Smooth muscle cell (in vitro differentiated cells): ENCODE measurements around the gene LRIT1. TPM values are rescaled to one million over a fixed set of nuclear protein-coding genes. Genes with fewer than 3 reads are reported as not detected.

Experiments
- DNase-seq: peaks from one replicate; lab custom pipeline; 2025; ENCODE audit not compliant: unreplicated experiment; lab: John Stamatoyannopoulos, UW
- H2AFZ ChIP-seq: fragments of 200-600 bp; sonication (generic); 2 replicates; pipeline ENCODE4 v1.6.0; 2016; ENCODE audit warnings: antibody characterized with exemption, low read depth, mild to moderate bottlenecking
- H3F3A ChIP-seq: fragments of 200-600 bp; sonication (generic); 2 replicates; pipeline ENCODE4 v1.6.0; 2017; ENCODE audit warnings: antibody characterized with exemption, low read depth
- H3K27ac ChIP-seq: fragments of 200-600 bp; sonication (generic); 2 replicates; pipeline ENCODE4 v1.5.1; 2016; ENCODE audit warnings: low read depth, mild to moderate bottlenecking
- H3K27me3 ChIP-seq: fragments of 200-600 bp; sonication (generic); 2 replicates; pipeline ENCODE4 v1.6.1; 2016; ENCODE audit warnings: low read depth, mild to moderate bottlenecking
- H3K36me3 ChIP-seq: fragments of 200-600 bp; sonication (generic); 2 replicates; pipeline ENCODE4 v1.5.1; 2016; ENCODE audit warnings: low read depth
- H3K4me1 ChIP-seq: fragments of 200-600 bp; sonication (generic); 2 replicates; pipeline ENCODE4 v1.5.1; 2016; ENCODE audit warnings: low read depth
- H3K4me2 ChIP-seq: fragments of 200-600 bp; sonication (generic); 2 replicates; pipeline ENCODE4 v1.6.0; 2016; ENCODE audit warnings: mild to moderate bottlenecking
- H3K4me3 ChIP-seq: fragments of 200-600 bp; sonication (generic); 2 replicates; pipeline ENCODE4 v1.5.1; 2016; ENCODE audit warnings: mild to moderate bottlenecking
- H3K79me2 ChIP-seq: fragments of 200-600 bp; sonication (generic); 2 replicates; pipeline ENCODE4 v1.6.0; 2016; ENCODE audit warnings: low read depth, mild to moderate bottlenecking
- H3K9ac ChIP-seq: fragments of 200-600 bp; sonication (generic); 2 replicates; pipeline ENCODE4 v1.6.0; 2016; ENCODE audit warnings: low read depth
- H3K9me3 ChIP-seq: fragments of 200-600 bp; sonication (generic); replicated peaks from 2 replicates; pipeline ENCODE4 v1.5.1; 2016; ENCODE audit warnings: low read depth
- H4K20me1 ChIP-seq: fragments of 200-600 bp; sonication (generic); 2 replicates; pipeline ENCODE4 v1.6.0; 2016; ENCODE audit warnings: low read depth
- CTCF ChIP-seq: fragments of 200-600 bp; sonication (generic); IDR thresholded peaks from 2 replicates; pipeline ENCODE4 v1.5.1; 2017; ENCODE audit warnings: borderline replicate concordance, mild to moderate bottlenecking, antibody characterized with exemption; ENCODE audit not compliant: insufficient read depth, poor library complexity, severe bottlenecking
- WGBS: methylation state at CpG from one replicate; pipeline ENCODE4 v1.1.7; 2016; ENCODE audit warnings: low lambda C conversion rate; 5-methylcytosine and 5-hydroxymethylcytosine counted together
- polyA plus RNA-seq: library from polyadenylated mRNA; unstranded; fragments of >200 nt; fragmentation: Nextera tagmentation; extraction: Ambion mirVana; gene quantifications from 2 replicates; pipeline ENCODE4 v1.2.1, GENCODE V29; 2016
- total RNA-seq: library from RNA; depleted of rRNA; stranded (reverse); fragments of >200 nt; gene quantifications from 2 replicates; pipeline ENCODE4 v1.2.3, GENCODE V29; 2014

LRIT1 gene
- total and polyA plus RNA-seq, 2 experiments from 2014 or later, result not detected

GRCh38 chr10:84194424-84195043 lies 46.8 kb downstream of the LRIT1 start, which contains the start of gene CDHR1:
TSS of gene CDHR1 (plus strand) at chr10:84194537. CDS start at chr10:84194761, 224 bp downstream.
- Histone ChIP-seq H3K4me3 (peak within 1 kb of the TSS; percentile 69), H3K9ac (no peak within 1 kb of the TSS), H3F3A (no peaks in the 10 kb centered on the region), H3K79me2 (no peaks in the 10 kb centered on the region), H3K27me3 (peaks cover 63% of the 10 kb centered on the region), H2AFZ (peak within 1 kb of the TSS; percentile 94), H4K20me1 (no peaks in the 10 kb centered on the region), H3K4me2 (peak within 1 kb of the TSS; percentile 97), H3K36me3 (no peaks in the 10 kb centered on the region), H3K4me1 (no peaks in the 10 kb centered on the region), H3K9me3 (no peaks in the 10 kb centered on the region), H3K27ac (no peak within 1 kb of the TSS)
- TF ChIP-seq CTCF, result no peak
- peak; percentile 32 for DNase-seq
- WGBS, result 5% methylated on average over 37 of the region's 61 CpGs

DNA sequence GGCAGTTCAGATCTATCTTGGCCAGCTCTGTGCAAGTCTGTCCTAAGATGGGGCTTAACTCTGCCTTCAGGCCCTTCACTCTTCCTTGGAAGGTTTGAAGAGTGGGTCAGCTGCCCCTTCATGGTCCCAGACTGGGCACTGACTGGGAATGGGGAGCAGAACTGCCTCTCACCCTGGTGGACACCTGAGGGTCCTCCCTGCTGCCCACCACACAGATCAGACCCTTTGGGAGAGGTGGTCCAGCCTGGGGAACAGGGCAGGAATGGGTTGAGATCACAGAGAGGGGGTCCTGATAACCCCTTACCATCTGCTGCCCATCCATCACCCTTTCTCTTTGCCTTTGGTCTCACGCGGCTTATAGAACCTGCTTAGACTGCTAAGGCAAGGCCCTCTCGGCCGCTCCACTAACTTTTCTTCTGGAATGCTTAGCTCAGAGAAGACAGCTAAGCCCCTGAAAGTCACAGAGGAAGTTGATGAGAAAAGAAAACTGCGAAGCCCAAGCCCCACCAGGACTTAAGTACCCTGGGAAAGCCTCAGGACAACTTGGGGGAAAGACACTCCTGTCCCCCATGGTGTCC lies 47.4 kb downstream of the LRIT1 start:
- no peak for TF ChIP-seq CTCF
- 43% methylated on average over 5 of the region's 5 CpGs for WGBS
- Histone ChIP-seq H3K4me2 (peak overlapping the region; percentile 97), H3K4me3 (peak overlapping the region; percentile 69), H3K9me3 (no peaks in the 10 kb centered on the region), H3K36me3 (no peaks in the 10 kb centered on the region), H3K27ac (no peak overlapping the region), H4K20me1 (no peaks in the 10 kb centered on the region), H3F3A (no peaks in the 10 kb centered on the region), H3K4me1 (no peaks in the 10 kb centered on the region), H3K79me2 (no peaks in the 10 kb centered on the region), H2AFZ (peak overlapping the region; percentile 94), H3K9ac (no peak overlapping the region), H3K27me3 (peaks cover 63% of the 10 kb centered on the region)
- no peak for DNase-seq

DNA sequence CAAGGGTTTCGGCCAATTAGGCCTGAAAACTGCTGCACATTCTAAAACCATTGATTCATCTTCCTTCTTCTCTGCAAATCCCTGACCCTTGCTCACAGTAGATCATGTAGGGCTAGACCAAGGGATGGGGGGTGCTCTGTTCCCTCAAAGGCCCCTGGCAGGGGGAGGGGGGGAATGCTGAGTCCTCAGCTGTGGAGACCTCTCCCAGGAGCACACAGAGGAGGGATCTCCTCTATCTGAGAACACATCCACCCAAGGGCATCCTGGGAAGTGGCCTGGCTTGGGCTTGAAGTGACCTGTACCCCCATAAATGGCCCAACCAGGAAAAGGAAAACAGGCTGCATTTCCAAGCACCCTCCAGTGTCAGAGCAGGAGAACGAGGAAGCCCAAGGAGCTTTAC lies 48.0 kb downstream of the LRIT1 start:
- Histone ChIP-seq H3F3A (no peaks in the 10 kb centered on the region), H3K4me1 (no peaks in the 10 kb centered on the region), H3K36me3 (no peaks in the 10 kb centered on the region), H3K27me3 (peaks cover 63% of the 10 kb centered on the region), H3K9me3 (no peaks in the 10 kb centered on the region), H3K9ac (no peak overlapping the region), H3K4me3 (no peak overlapping the region), H3K79me2 (no peaks in the 10 kb centered on the region), H3K4me2 (no peak overlapping the region), H2AFZ (no peak overlapping the region), H3K27ac (no peak overlapping the region), H4K20me1 (no peaks in the 10 kb centered on the region)
- no peak for TF ChIP-seq CTCF
- 87% methylated on average over 2 of the region's 2 CpGs for WGBS
- no peak for DNase-seq

- WGBS, result 83% methylated on average over 5 of the region's 5 CpGs
- H3K4me3 ChIP-seq, result no peak overlapping the region
- TF ChIP-seq CTCF, result no peak
- no peaks in the 10 kb centered on the region for H3K36me3 ChIP-seq
- no peak overlapping the region for H2AFZ ChIP-seq
- no peaks in the 10 kb centered on the region for H3F3A ChIP-seq
- DNase-seq, result no peak
- no peak overlapping the region for H3K27ac ChIP-seq
- H3K4me2 ChIP-seq, result no peak overlapping the region
- H4K20me1 ChIP-seq, result no peaks in the 10 kb centered on the region
- H3K27me3 ChIP-seq, result peaks cover 48% of the 10 kb centered on the region
- no peaks in the 10 kb centered on the region for H3K4me1 ChIP-seq
- H3K9ac ChIP-seq, result no peak overlapping the region
- H3K79me2 ChIP-seq, result no peaks in the 10 kb centered on the region
- no peaks in the 10 kb centered on the region for H3K9me3 ChIP-seq
Measured at GRCh38 chr10:84191106-84191505, 50.2 kb downstream of the LRIT1 start.
